Amniotic epithelial cell (primary cell): Measurements from ENCODE around the gene FBXL19.

Source experiments
- DNase-seq: peaks from one replicate; pipeline ENCODE4 v3.0.0-alpha.2; 2010; ENCODE audit warnings: low read depth

FBXL19 gene

DNA sequence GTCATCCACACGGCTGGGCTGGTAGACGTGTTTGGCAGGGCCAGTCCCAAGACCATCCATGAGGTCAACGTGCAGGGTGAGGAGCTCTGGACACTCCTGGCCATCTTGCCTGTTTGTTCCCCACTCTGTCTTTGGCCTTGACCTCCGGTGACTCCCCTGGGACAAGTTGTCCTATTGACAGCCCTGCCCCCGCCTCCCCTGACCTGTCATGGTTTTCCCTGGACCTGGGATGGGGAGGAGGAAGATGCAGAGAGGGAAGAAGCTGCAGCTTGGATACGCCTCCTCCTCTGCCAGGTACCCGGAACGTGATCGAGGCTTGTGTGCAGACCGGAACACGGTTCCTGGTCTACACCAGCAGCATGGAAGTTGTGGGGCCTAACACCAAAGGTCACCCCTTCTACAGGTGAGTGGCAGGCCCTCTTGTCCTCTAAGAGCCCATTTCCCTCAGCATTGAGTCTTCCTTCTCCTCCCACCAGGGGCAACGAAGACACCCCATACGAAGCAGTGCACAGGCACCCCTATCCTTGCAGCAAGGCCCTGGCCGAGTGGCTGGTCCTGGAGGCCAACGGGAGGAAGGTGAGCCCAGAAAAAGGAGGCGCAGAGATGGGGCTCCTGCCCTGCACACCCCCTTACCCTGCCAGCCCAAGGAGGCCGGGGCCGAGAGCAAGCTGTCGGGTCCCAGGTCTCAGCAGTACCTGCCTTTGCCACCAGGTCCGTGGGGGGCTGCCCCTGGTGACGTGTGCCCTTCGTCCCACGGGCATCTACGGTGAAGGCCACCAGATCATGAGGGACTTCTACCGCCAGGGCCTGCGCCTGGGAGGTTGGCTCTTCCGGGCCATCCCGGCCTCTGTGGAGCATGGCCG lies 63.0 kb downstream of the FBXL19 start:
- DNase-seq: no peak

DNA sequence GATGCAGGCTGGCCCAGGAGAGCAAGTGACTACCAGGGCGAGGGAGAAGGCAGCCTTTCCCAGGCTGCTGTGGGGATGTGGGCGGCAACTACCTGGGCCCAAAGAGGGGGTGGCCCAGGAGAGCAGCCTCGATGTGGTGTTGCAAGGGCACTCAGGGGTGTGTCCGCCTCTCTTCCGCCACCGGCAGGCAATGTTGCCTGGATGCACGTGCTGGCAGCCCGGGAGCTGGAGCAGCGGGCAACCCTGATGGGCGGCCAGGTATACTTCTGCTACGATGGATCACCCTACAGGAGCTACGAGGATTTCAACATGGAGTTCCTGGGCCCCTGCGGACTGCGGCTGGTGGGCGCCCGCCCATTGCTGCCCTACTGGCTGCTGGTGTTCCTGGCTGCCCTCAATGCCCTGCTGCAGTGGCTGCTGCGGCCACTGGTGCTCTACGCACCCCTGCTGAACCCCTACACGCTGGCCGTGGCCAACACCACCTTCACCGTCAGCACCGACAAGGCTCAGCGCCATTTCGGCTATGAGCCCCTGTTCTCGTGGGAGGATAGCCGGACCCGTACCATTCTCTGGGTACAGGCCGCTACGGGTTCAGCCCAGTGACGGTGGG lies 64.3 kb downstream of the FBXL19 start:
- no peak for DNase-seq

DNA sequence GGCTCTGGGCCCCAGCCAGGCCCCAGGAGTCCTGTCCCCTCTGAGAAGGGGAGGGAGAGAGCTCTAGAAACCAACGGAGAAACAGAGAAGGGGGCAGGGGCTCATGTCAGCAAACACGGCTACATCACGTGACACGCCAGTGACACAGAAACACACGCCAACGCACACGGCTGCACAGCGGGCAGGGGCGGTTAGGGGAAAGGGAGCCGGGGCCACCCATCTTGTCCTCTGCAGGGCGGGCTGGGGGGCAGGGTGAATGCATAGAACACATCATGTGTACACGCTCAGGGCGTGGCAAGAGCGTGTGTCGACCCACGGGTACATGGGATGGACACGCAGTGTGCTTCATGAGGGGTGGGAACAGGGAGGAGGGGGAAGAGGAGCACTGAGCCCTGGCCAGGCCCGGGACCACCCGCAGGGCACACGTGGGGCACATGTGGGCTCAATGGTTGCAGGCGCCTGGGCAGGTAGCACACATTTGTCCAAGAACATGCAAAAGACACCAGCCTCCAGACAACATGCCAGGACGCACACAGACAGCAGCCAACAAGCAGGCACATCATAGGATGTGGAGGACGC lies 66.2 kb downstream of the FBXL19 start:
- DNase-seq: no peak

DNA sequence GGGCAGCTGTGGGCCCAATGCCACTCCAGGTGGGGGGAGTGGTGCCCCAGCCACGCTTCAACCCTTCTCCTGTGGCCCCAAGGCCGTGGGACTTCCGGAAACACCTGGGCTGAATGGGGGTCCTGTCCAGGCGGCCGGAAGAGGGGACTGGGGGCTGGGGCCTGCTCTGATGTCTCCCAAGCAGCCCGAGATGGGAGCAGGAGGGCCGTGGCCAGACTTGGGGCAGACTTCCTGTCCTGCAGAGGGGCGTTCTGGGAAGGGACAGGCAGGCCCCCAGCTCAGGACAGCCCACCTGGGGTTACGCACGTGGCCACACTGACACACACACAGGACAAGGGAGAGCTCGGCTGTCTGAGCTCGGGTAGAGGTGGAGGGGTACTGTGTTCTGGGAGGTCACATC lies 66.7 kb downstream of the FBXL19 start:
- no peak for DNase-seq

DNA sequence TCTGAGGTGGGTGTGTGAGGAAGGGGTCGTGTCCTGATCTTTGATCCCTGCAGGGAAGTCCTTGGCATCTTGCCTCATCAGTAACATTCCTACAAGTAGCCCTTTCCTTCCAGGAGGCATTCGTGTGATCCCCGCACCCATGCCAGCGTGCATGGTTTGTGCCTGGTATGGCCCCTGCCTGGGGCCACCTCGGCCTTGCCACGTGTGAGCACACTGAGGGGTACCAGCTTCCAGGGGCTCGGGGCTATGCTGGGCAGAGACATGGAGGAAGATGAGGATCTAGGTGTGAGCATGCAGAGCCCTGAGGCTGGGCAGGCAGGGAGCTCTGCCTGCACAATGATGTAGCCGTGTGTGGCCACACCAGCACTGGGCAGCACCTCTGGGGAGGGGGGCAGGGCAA lies 67.7 kb downstream of the FBXL19 start:
- DNase-seq: no peak

DNA sequence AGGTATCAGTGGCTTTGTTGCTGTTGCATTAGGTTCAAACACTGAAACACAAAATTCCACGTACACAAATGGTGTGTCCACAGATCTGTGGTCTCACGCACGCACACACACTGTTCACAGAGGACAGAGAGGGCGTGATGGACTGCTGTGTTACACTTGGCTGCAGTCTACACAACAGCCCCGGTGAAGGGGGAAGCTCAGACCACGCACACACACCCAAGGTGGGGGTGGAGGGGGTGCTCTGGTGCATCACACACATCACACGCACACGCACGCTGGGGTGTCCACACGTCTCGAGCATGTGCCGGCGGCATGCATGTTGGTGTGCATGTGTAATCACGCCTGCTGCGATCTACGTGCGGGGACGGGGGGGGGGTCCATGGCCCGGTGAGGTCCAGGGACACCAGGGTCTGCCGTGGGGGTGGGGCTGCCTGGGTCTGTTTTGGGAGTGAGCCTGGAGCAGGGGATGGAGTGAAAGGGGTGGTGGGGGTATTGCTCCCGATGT lies 69.0 kb downstream of the FBXL19 start:
- DNase-seq: no peak

DNA sequence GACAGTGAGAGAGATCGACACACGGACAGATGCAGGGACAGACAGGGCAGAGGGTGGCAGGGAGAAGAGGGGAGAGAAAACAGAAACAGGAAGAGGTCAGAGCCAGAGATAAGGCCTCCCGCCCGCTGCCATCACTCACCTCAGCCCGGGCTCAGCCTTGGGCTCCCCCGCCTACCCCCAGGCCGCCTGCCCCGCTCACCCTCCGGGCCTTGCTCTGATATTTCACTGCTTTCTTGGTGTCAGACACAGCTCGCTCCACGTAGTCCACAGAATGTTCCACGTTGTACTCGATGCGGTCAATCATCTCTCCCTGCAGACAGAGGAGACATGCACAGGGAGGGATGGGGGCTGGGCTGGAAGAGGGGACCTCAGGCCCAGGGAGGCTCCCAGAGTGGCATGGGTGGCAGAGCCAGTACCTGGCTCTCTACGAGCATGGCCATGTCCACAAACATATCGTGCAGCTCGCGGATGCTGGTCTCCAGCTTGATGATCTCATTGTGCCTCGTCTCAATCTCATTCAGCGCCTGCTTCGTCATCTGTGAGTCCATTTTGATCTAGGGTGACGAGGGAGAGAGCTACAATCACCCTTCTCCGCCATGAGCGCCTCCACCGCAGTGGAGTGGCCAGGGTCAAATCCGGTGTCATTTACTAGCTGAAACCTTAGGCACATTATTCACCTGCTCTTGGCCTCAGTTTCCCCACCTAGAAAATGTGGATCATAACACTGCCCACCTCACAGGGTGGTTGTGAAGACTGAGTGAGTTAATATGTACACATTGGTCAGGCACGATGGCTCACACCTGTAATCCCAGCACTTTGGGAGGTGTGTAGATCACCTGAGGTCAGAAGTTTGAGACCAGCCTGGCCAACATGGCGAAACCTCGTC lies 69.8 kb downstream of the FBXL19 start:
- DNase-seq: peak; percentile 86

DNA sequence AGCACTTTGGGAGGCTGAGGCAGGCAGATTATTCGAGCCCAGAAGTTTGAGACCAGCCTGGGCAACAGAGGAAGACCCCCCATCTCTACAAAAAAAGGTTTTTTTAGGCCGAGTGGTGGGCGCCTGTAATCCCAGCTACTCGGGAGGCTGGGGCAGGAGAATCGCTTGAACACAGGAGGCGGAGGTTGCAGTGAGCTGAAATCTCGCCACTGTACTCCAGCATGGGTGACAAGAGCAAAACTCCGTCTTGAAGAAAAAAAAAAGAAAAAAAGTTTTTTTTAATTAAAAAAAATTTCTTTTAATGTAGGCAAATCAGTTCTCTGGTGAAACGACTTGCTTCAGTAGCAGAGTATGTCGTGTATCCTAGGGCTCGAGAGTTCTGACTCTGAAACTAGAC lies 72.6 kb downstream of the FBXL19 start:
- DNase-seq: no peak

DNA sequence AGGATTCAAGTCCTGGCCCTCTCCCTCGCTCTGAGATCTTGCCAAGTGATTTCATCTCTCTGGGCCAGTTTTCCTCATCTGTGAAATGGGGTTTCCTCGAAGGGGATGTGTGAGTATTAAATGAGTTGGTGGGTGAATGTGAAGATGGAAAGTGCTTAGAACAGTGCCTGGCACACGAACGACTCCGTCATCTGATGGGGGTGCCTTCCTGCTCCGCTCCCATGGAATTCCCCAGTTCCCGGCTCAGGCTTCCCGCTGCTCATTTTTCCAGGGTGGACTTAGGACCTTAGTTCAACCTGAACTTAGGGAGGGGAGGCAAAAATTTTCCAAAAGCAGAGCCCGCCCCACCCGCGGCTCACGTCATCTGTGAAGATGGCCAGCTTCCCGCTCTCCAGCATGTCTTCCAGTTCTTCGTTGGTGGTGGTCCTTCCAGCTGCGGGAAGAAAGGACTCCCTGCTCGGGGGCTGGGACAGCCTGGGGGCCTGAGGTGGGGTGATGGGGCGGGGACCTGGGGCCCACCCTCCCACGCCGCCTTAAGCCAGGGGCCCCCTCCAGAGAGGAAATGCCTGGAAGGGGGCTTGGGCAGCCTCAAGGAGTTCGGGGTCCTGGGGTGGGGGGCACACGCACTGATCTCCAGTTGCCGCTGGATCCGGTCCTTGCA lies 73.1 kb downstream of the FBXL19 start:
- DNase-seq: no peak

DNA sequence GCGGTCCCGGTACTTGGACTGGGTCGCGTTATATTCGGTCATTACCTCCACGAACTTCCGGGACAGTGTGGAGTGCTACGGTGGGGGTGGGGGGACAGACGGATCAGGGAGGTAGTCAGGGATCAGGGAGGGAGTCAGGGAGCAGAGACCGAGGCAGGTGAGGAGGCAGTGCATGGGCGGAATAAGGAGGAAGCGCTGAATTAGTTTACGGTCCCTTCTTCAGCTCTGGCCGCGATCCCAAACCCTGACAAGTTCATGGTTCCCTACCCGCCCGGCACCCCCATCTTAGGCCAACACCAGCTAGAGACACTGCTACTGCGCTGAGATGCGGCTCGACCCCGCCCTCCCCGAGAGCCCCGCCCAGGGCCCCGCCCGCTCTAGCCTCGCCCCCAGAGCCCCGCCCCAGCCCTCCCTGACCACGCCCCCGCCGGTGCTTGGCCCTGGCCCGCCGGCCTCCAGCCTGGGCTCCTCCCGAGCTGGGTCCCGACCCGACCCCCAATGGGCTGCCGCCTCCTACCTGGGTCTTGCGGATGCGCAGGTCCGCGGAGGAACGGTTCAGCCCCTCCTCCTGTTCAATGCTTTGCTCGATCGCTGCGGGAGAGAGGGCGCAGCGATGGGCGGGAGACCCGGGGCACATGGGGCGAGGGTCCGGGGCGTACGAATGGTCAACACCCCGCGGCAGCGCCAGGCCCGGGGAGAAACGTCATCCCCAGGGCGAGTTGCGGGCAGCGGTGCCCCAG lies 73.8 kb downstream of the FBXL19 start:
- DNase-seq: peak; percentile 75

DNA sequence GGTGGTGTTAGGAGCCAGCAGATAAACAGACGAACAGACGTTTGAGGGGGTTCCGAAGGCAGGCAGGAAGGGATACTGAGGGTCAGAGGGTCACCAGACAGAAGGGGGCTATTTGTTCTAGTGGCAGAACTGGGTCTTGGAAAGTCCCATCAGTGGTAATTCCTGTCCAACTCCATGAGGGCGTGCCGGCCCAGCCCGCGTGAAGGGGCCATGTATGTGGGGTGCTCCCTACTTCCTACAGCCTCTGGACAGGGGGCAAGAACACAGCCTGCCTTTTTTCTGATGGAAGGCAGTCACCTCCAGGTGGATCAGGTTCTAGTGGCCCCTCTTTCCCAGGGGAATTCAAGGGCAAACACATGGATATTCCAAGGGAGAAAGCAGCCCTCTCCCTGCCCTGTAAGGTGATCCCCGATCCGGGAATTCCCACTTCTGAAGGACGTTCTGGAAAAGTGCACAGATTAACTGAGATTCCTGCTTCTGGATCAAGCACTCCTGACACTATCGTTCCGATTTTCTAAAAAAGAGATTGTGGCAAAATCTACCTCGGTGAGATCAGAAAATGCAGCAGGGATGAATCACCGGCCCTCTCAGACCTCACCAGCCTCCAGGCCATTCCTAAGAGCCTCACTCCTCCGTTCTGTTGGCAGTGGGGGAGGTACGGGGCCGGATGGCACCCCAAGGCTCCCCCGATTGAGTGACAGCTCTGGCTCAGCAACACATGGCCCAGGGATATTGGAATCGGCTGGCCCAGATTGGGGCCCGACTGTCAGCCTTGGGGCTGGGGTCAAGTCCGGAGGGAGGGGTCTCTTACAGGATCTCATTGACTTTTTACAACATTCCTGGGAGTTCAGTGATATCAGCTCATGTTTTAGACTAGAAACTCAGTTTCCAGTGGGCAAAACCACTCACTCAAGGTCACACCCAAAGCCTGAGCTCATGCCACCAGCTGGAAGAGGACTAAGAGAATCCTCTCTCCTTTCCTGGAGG lies 74.6 kb downstream of the FBXL19 start:
- peak; percentile 93 for DNase-seq
